CD4-positive, alpha-beta memory T cell (primary cell): Measurements from ENCODE around the gene NOSIP. TPM values are rescaled to one million over a fixed set of nuclear protein-coding genes. Genes with fewer than 3 reads are reported as not detected.
A peak's percentile ranks its signal among the peaks of the same experiment; 100 is the strongest.

Experiments
- CTCF ChIA-PET: fragments of 350-600 bp; sonication (Branson Sonifier 250); formaldehyde crosslinking; loops from one replicate; lab custom pipeline; 2021; ENCODE audit warnings: inconsistent platforms; ENCODE audit not compliant: partially characterized antibody; lab: Charles Lee
- POLR2A ChIA-PET: fragments of 350-600 bp; sonication (Branson Sonifier 250); formaldehyde crosslinking; loops from one replicate; lab custom pipeline; 2021; ENCODE audit not compliant: partially characterized antibody; lab: Charles Lee
- DNase-seq, 5 donors: peaks; one replicate each; pipeline versions ENCODE4 v3.0.0 to v3.0.0-alpha.2; 2020 to 2022; ENCODE audit warnings: mixed read lengths in 1 of 5
- H3K27ac ChIP-seq: one replicate; pipeline ENCODE4 v1.7.0; 2013; ENCODE audit warnings: low read depth, low read length
- H3K27me3 ChIP-seq: 2 replicates; pipeline ENCODE4 v1.7.0; 2013; ENCODE audit warnings: mild to moderate bottlenecking, low read length, moderate library complexity; ENCODE audit not compliant: insufficient read depth
- H3K36me3 ChIP-seq: 2 replicates; pipeline ENCODE4 v1.7.0; 2013; ENCODE audit warnings: mild to moderate bottlenecking, low read length, moderate library complexity; ENCODE audit not compliant: insufficient read depth
- H3K4me1 ChIP-seq: 2 replicates; pipeline ENCODE4 v1.7.0; 2013; ENCODE audit warnings: mild to moderate bottlenecking, low read length, moderate library complexity; ENCODE audit not compliant: insufficient read depth
- H3K4me3 ChIP-seq, 2 donors: one replicate each; pipeline ENCODE4 v1.7.0; 2013; ENCODE audit warnings: low read length in 2 of 2, mild to moderate bottlenecking in 1 of 2
- H3K9me3 ChIP-seq, 2 donors: one replicate each; pipeline ENCODE4 v1.7.0; 2013; ENCODE audit warnings: low read length in 2 of 2, control low read depth in 1 of 2; ENCODE audit not compliant: control insufficient read depth in 1 of 2
- H3K27ac Mint-ChIP-seq, 7 donors: one replicate each; pipeline ENCODE4 v1.8.0; 2020 to 2021; ENCODE audit warnings: mixed read lengths in 7 of 7, mild to moderate bottlenecking in 6 of 7, inconsistent platforms in 3 of 7, moderate library complexity in 3 of 7
- H3K27me3 Mint-ChIP-seq, 2 donors: one replicate each; pipeline ENCODE4 v1.8.0; 2020 to 2021; ENCODE audit warnings: mixed read lengths in 2 of 2
- H3K36me3 Mint-ChIP-seq, 2 donors: one replicate each; pipeline ENCODE4 v1.8.0; 2020 to 2021; ENCODE audit warnings: mixed read lengths in 2 of 2, inconsistent platforms in 1 of 2, mild to moderate bottlenecking in 1 of 2
- H3K4me1 Mint-ChIP-seq, 4 donors: one replicate each; pipeline ENCODE4 v1.8.0; 2020 to 2021; ENCODE audit warnings: mixed read lengths in 4 of 4, mild to moderate bottlenecking in 1 of 4
- H3K4me3 Mint-ChIP-seq, 8 donors: one replicate each; pipeline ENCODE4 v1.8.0; 2020 to 2021; ENCODE audit warnings: mixed read lengths in 8 of 8, mild to moderate bottlenecking in 7 of 8, moderate library complexity in 6 of 8, inconsistent platforms in 3 of 8
- H3K9me3 Mint-ChIP-seq, 8 donors: one replicate each; pipeline ENCODE4 v1.8.0; 2020 to 2021; ENCODE audit warnings: mixed read lengths in 8 of 8, mild to moderate bottlenecking in 5 of 8, inconsistent platforms in 3 of 8, moderate library complexity in 1 of 8
- intact Hi-C: fragments of 100-400 bp; cut with micrococcal nuclease; formaldehyde crosslinking; loops from one replicate; pipeline ENCODE4 v1.15.1; 2023
- polyA plus RNA-seq, 2 donors: library from polyadenylated mRNA; unstranded; fragments of 300-500 nt; fragmentation: Illumina TruSeq; gene quantifications; one replicate each; pipeline ENCODE4 v1.2.3, GENCODE V29; 2021
- total RNA-seq, 2 experiments: library from RNA; stranded (reverse); gene quantifications; one replicate each; pipeline ENCODE4 v1.2.3, GENCODE V29; 2021

NOSIP gene
- total and polyA plus RNA-seq, 4 experiments from 2014 or later = 177 to 674 (median 421) TPM

GRCh38 chr19:49594993-49595818 is 14.8 kb upstream of the NOSIP start:
- H3K4me3 Mint-ChIP-seq = no peak overlapping the region
- H3K27me3 Mint-ChIP-seq = no peaks in the 10 kb centered on the region
- POLR2A ChIA-PET = interaction anchor here (1.5 to 7.9 kb wide), 7 partner anchors 15 to 82 kb away, joined by 3 to 116 read pairs (median 14); partner anchors contain the start of genes NOSIP, PRMT1, PRRG2 and RRAS
- peaks cover 14 to 38% (median 25%) of the 10 kb centered on the region in 4 donors for H3K4me1 Mint-ChIP-seq
- peaks cover 37% of the 10 kb centered on the region for H3K36me3 ChIP-seq
- H3K4me3 ChIP-seq = no peak overlapping the region
- H3K36me3 Mint-ChIP-seq = peaks cover 10 to 43% of the 10 kb centered on the region in 2 donors
- no peaks in the 10 kb centered on the region for H3K27me3 ChIP-seq
- intact Hi-C loops = loop anchor here (5.0 kb wide), 1 partner anchor 172 kb away; the partner anchor contains the start of gene AP2A1
- H3K9me3 Mint-ChIP-seq = no peaks in the 10 kb centered on the region
- H3K4me1 ChIP-seq = peaks cover 23% of the 10 kb centered on the region
- no peaks in the 10 kb centered on the region for H3K9me3 ChIP-seq
- CTCF ChIA-PET = no interaction called here
- no peak for DNase-seq
- no peak overlapping the region for H3K27ac ChIP-seq
- no peak overlapping the region for H3K27ac Mint-ChIP-seq

GRCh38 chr19:49594157-49594992 is 14.0 kb upstream of the NOSIP start:
- no peaks in the 10 kb centered on the region for H3K27me3 ChIP-seq
- intact Hi-C loops = loop anchor here (5.0 kb wide), 1 partner anchor 173 kb away; the partner anchor contains the start of gene AP2A1
- peaks cover 17 to 42% (median 29%) of the 10 kb centered on the region in 4 donors for H3K4me1 Mint-ChIP-seq
- H3K27ac Mint-ChIP-seq = peak overlapping the region; percentile 84 to 98 (median 93)
- ChIA-PET POLR2A (interaction anchor here (1.2 to 7.9 kb wide), 7 partner anchors 14 to 83 kb away, joined by 4 to 116 read pairs (median 14); partner anchors contain the start of genes NOSIP, PRMT1, PRRG2 and RRAS), CTCF (interaction anchor here (0.7 to 2.1 kb wide), 3 partner anchors 44 to 90 kb away, joined by 3 to 12 read pairs (median 4); partner anchors contain the start of genes RRAS and SCAF1)
- no peaks in the 10 kb centered on the region for H3K27me3 Mint-ChIP-seq
- H3K9me3 ChIP-seq = no peaks in the 10 kb centered on the region
- peak overlapping the region; percentile 29 to 95 (median 93) for H3K4me3 Mint-ChIP-seq
- H3K27ac ChIP-seq = peak overlapping the region; percentile 62
- peaks cover 6 to 38% of the 10 kb centered on the region in 2 donors for H3K36me3 Mint-ChIP-seq
- H3K4me3 ChIP-seq = no peak overlapping the region
- peaks cover 30% of the 10 kb centered on the region for H3K36me3 ChIP-seq
- no peaks in the 10 kb centered on the region for H3K9me3 Mint-ChIP-seq
- H3K4me1 ChIP-seq = peaks cover 23% of the 10 kb centered on the region
- no peak for DNase-seq

- H3K4me3 ChIP-seq = peak overlapping the region; percentile 74 to 77
- H3K27ac Mint-ChIP-seq = peak overlapping the region; percentile 84 to 98 (median 95)
These were observed 13.1 kb upstream of the NOSIP start for GRCh38 chr19:49593233-49594113.

GRCh38 chr19:49592486-49593232 is 12.3 kb upstream of the NOSIP start:
- intact Hi-C loops = loop anchor here (5.0 kb wide), 1 partner anchor 175 kb away; the partner anchor contains the start of gene AP2A1
- Mint-ChIP-seq H3K36me3 (peaks cover 6 to 30% of the 10 kb centered on the region in 2 donors), H3K27ac (peak overlapping the region; percentile 84 to 98 (median 95)), H3K27me3 (no peaks in the 10 kb centered on the region), H3K4me1 (peaks cover 21 to 48% (median 31%) of the 10 kb centered on the region in 4 donors), H3K9me3 (no peaks in the 10 kb centered on the region), H3K4me3 (peak overlapping the region; percentile 81 to 95 (median 93))
- peak in 3 of 5 donors; percentile 6 to 53 (median 19) for DNase-seq
- H3K4me3 ChIP-seq = peak overlapping the region; percentile 74 to 77
- ChIA-PET CTCF (interaction anchor here (0.6 to 2.7 kb wide), 5 partner anchors 12 to 94 kb away, joined by 3 to 12 read pairs (median 3); partner anchors contain the start of genes NOSIP, PRRG2, RRAS and SCAF1), POLR2A (interaction anchor here (0.6 to 7.9 kb wide), 24 partner anchors 13 to 1141 kb away, joined by 3 to 116 read pairs (median 5); partner anchors contain the start of genes ALDH16A1, BCL2L12, IRF3 and NOSIP)
- H3K27me3 ChIP-seq = no peaks in the 10 kb centered on the region
- no peaks in the 10 kb centered on the region for H3K9me3 ChIP-seq
- H3K27ac ChIP-seq = peak overlapping the region; percentile 62
- peaks cover 22% of the 10 kb centered on the region for H3K36me3 ChIP-seq
- H3K4me1 ChIP-seq = peaks cover 23% of the 10 kb centered on the region

More at GRCh38 chr19:49593233-49594113, 13.1 kb upstream of the NOSIP start:
- Mint-ChIP-seq H3K4me1 (peaks cover 21 to 48% (median 31%) of the 10 kb centered on the region in 4 donors), H3K4me3 (peak overlapping the region; percentile 81 to 95 (median 93)), H3K9me3 (no peaks in the 10 kb centered on the region), H3K36me3 (peaks cover 6 to 34% of the 10 kb centered on the region in 2 donors), H3K27me3 (no peaks in the 10 kb centered on the region)
- intact Hi-C loops = loop anchor here (5.0 kb wide), 1 partner anchor 174 kb away; the partner anchor contains the start of gene AP2A1
- ChIA-PET POLR2A (interaction anchor here (0.6 to 7.9 kb wide), 18 partner anchors 14 to 431 kb away, joined by 3 to 116 read pairs (median 4); partner anchors contain the start of genes BCL2L12, IRF3, NOSIP and PRMT1), CTCF (interaction anchor here (0.6 to 2.7 kb wide), 7 partner anchors 13 to 95 kb away, joined by 3 to 12 read pairs (median 3); partner anchors contain the start of genes NOSIP, PRRG2, RRAS and SCAF1)
- no peaks in the 10 kb centered on the region for H3K9me3 ChIP-seq
- H3K4me1 ChIP-seq = peaks cover 23% of the 10 kb centered on the region
- peaks cover 22% of the 10 kb centered on the region for H3K36me3 ChIP-seq
- peak; percentile 88 to 92 (median 89) for DNase-seq
- H3K27me3 ChIP-seq = no peaks in the 10 kb centered on the region
- peak overlapping the region; percentile 62 for H3K27ac ChIP-seq

- peak overlapping the region; percentile 62 for H3K27ac ChIP-seq
- H3K36me3 ChIP-seq = peaks cover 16% of the 10 kb centered on the region
- peak overlapping the region; percentile 74 to 77 for H3K4me3 ChIP-seq
- H3K4me1 ChIP-seq = peaks cover 23% of the 10 kb centered on the region
- DNase-seq = peak; percentile 41 to 61 (median 50)
- Mint-ChIP-seq H3K36me3 (peaks cover 6 to 30% of the 10 kb centered on the region in 2 donors), H3K27me3 (no peaks in the 10 kb centered on the region), H3K4me1 (peaks cover 21 to 48% (median 31%) of the 10 kb centered on the region in 4 donors), H3K4me3 (peak overlapping the region; percentile 81 to 95 (median 93)), H3K9me3 (no peaks in the 10 kb centered on the region), H3K27ac (peak overlapping the region; percentile 84 to 98 (median 93))
- CTCF ChIA-PET = interaction anchor here (1.5 to 2.7 kb wide), 3 partner anchors 12 to 84 kb away, joined by 5 to 12 read pairs (median 11); partner anchors contain the start of genes NOSIP, PRMT1 and PRRG2
- POLR2A ChIA-PET = interaction anchor here (0.8 to 7.9 kb wide), 14 partner anchors 12 to 1140 kb away, joined by 3 to 116 read pairs (median 5); partner anchors contain the start of genes ALDH16A1, BCL2L12, IRF3 and NOSIP
- H3K9me3 ChIP-seq = no peaks in the 10 kb centered on the region
- H3K27me3 ChIP-seq = no peaks in the 10 kb centered on the region
- intact Hi-C loops = loop anchor here (2.0 to 5.0 kb wide), 2 partner anchors 175 to 285 kb away; partner anchors contain the start of genes AKT1S1, AP2A1 and TBC1D17
These were observed 11.6 kb upstream of the NOSIP start for GRCh38 chr19:49591731-49592485.
